Activated T-helper 2 cell treated with anti-CD3 and anti-CD28 coated beads, Interferon-gamma antibody, Interleukin-2, Interleukin-4, amounts not matched to agents 10 μg/mL and 5 μg/mL and 100 μg/mL, durations not matched to agents 14 hours and 24 hours and 36 hours (primary cell): ENCODE data around the gene TBX10. TPM values are rescaled to one million over a fixed set of nuclear protein-coding genes. Genes with fewer than 3 reads are reported as not detected.

Source experiments
- DNase-seq: peaks from one replicate; pipeline ENCODE4 v3.0.0; 2021; ENCODE audit warnings: low spot score
- H3K27ac Mint-ChIP-seq: one replicate; pipeline ENCODE4 v1.8.0; 2021; ENCODE audit warnings: mixed read lengths
- H3K27me3 Mint-ChIP-seq: one replicate; pipeline ENCODE4 v1.8.0; 2021; ENCODE audit warnings: low read depth, mixed read lengths
- H3K36me3 Mint-ChIP-seq: one replicate; pipeline ENCODE4 v1.8.0; 2021; ENCODE audit warnings: low read depth, mixed read lengths
- H3K4me1 Mint-ChIP-seq: one replicate; pipeline ENCODE4 v1.8.0; 2021; ENCODE audit warnings: low read depth, mixed read lengths
- H3K4me3 Mint-ChIP-seq: one replicate; pipeline ENCODE4 v1.8.0; 2021; ENCODE audit warnings: low read depth, mild to moderate bottlenecking, moderate library complexity, mixed read lengths
- H3K9me3 Mint-ChIP-seq: one replicate; pipeline ENCODE4 v1.8.0; 2021; ENCODE audit warnings: mixed read lengths
- intact Hi-C: fragments of 100-400 bp; cut with micrococcal nuclease; formaldehyde crosslinking; loops from one replicate; pipeline ENCODE4 v1.15.1; 2023
- total RNA-seq: library from RNA; stranded (reverse); gene quantifications from 2 replicates; pipeline ENCODE4 v1.2.3, GENCODE V29; 2022

The TBX10 gene
- total RNA-seq, 1 donor from 2014 or later = not detected

DNA sequence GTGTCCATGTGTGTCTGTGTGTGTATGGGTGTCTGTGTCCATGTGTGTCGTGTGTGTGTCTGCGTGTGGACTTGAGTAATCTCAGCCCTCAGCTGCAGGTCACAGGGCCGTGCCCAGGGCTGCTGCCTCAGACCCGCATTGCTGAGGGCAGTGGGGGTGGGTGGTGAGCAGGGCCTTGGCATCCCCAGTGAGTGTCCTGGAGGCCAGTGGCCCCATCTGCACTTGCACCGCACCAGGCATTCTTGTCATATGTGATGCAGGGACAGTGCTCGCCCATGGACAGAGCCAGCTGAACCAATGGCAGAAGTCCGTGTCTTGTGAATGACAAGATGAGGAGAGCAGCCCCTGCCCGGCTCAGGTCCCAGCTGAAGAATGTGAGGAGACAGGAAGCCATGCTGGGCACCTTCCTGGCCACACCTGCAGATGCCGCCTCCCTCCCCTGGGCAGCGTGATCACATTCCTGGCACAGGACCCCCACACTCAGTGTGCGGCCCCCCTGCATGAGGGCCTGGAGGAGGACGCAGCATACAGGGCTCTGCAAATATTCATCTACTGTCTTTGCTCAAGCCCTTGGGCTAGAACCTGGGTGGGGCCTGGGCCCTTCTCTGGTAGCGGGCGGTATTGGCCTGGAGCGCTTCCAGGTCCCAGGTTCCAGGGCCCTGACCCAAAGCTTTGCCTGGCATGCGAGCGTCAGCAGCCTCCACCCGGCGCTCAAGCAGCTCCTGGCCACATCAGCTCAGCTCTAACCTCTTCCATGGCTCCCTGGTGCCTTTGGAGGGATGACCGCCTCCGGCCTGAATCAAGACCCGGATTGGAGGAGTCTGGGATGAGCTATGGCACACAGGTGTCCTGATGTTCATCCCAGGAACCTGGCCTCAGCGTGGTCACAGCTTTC lies 31.0 kb upstream of the TBX10 start:
- no peaks in the 10 kb centered on the region for H3K4me1 Mint-ChIP-seq
- H3K4me3 Mint-ChIP-seq = no peak overlapping the region
- intact Hi-C loops = no loop called here
- H3K36me3 Mint-ChIP-seq = no peaks in the 10 kb centered on the region
- no peaks in the 10 kb centered on the region for H3K27me3 Mint-ChIP-seq
- no peak for DNase-seq
- H3K27ac Mint-ChIP-seq = no peak overlapping the region
- H3K9me3 Mint-ChIP-seq = no peaks in the 10 kb centered on the region

- intact Hi-C loops = no loop called here
- Mint-ChIP-seq H3K9me3 (no peaks in the 10 kb centered on the region), H3K27ac (no peak overlapping the region), H3K27me3 (no peaks in the 10 kb centered on the region), H3K36me3 (no peaks in the 10 kb centered on the region), H3K4me1 (no peaks in the 10 kb centered on the region), H3K4me3 (no peak overlapping the region)
- no peak for DNase-seq
These were observed 28.6 kb upstream of the TBX10 start for GRCh38 chr11:67668192-67668551.

DNA sequence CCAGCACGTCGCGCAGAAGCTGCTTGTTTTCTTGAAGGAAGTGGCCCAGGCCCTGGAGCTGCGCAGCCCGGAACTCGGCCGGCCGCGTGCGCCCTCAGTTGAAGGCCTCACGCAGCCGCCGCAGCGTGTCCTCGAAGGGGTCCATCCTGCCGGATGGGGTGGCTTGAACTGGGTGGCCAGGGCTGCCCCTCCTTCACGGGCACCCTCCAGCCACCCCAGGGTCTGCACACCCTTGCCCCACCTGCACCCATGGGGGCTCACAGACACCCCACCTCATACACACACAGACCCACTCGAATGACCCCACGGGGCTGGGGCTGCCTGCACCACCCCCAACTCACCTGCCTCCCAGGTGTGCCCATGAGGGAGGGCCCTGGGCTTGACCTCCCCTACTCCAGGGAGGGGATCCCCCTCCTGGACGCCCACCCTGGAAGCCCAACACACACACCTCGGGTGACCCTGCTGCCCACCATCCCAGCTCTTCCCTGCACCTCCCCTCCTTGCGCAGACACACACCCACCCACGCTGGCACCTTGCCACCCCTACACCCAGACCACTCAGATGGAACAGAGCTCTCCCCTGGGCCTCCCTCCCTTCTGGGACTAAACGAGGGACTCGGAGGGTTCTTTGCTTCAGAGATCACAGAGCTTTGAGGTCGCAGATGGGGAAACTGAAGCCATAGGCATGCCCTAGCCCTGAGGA lies 28.1 kb upstream of the TBX10 start:
- H3K4me1 Mint-ChIP-seq = no peaks in the 10 kb centered on the region
- no peak for DNase-seq
- no peak overlapping the region for H3K4me3 Mint-ChIP-seq
- intact Hi-C loops = no loop called here
- no peaks in the 10 kb centered on the region for H3K27me3 Mint-ChIP-seq
- H3K36me3 Mint-ChIP-seq = no peaks in the 10 kb centered on the region
- H3K9me3 Mint-ChIP-seq = no peaks in the 10 kb centered on the region
- H3K27ac Mint-ChIP-seq = no peak overlapping the region

- H3K27ac Mint-ChIP-seq = no peak overlapping the region
- no peaks in the 10 kb centered on the region for H3K9me3 Mint-ChIP-seq
- no peak overlapping the region for H3K4me3 Mint-ChIP-seq
- no peaks in the 10 kb centered on the region for H3K4me1 Mint-ChIP-seq
- no peaks in the 10 kb centered on the region for H3K36me3 Mint-ChIP-seq
- no peaks in the 10 kb centered on the region for H3K27me3 Mint-ChIP-seq
- intact Hi-C loops = no loop called here
- DNase-seq = no peak
These were observed 27.3 kb upstream of the TBX10 start for GRCh38 chr11:67666676-67667489.

DNA sequence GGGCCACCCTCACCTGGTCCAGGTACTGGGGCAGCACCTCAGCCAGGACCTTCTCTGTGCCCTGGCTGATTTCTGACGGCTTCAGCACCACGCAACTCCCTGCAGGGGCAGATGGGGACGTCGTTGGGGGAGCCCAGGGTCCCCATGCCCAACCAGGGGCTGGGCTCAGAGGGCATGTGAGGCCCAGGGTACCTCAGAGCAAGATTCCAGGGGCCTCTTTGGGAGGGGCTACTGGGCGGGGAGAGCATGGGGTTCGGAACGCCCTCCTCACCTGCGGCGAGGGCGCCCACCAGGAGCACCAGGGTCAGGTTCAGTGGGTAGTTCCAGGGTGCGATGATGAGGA lies 26.7 kb upstream of the TBX10 start:
- Mint-ChIP-seq H3K9me3 (no peaks in the 10 kb centered on the region), H3K4me3 (no peak overlapping the region), H3K4me1 (no peaks in the 10 kb centered on the region), H3K27ac (no peak overlapping the region), H3K27me3 (no peaks in the 10 kb centered on the region), H3K36me3 (no peaks in the 10 kb centered on the region)
- intact Hi-C loops = no loop called here
- no peak for DNase-seq

GRCh38 chr11:67665541-67666302 lies 26.2 kb upstream of the TBX10 start:
- H3K27ac Mint-ChIP-seq = no peak overlapping the region
- H3K4me1 Mint-ChIP-seq = no peaks in the 10 kb centered on the region
- intact Hi-C loops = no loop called here
- H3K36me3 Mint-ChIP-seq = no peaks in the 10 kb centered on the region
- no peaks in the 10 kb centered on the region for H3K27me3 Mint-ChIP-seq
- H3K4me3 Mint-ChIP-seq = no peak overlapping the region
- H3K9me3 Mint-ChIP-seq = no peaks in the 10 kb centered on the region
- DNase-seq = no peak

GRCh38 chr11:67664696-67665540 lies 25.4 kb upstream of the TBX10 start:
- H3K4me1 Mint-ChIP-seq = no peaks in the 10 kb centered on the region
- H3K36me3 Mint-ChIP-seq = no peaks in the 10 kb centered on the region
- no peak overlapping the region for H3K27ac Mint-ChIP-seq
- H3K27me3 Mint-ChIP-seq = no peaks in the 10 kb centered on the region
- intact Hi-C loops = no loop called here
- no peak overlapping the region for H3K4me3 Mint-ChIP-seq
- no peaks in the 10 kb centered on the region for H3K9me3 Mint-ChIP-seq
- no peak for DNase-seq

- Mint-ChIP-seq H3K4me3 (no peak overlapping the region), H3K36me3 (no peaks in the 10 kb centered on the region), H3K4me1 (no peaks in the 10 kb centered on the region), H3K9me3 (no peaks in the 10 kb centered on the region), H3K27me3 (no peaks in the 10 kb centered on the region), H3K27ac (no peak overlapping the region)
- DNase-seq = no peak
- intact Hi-C loops = no loop called here
These were observed 24.6 kb upstream of the TBX10 start for GRCh38 chr11:67664213-67664585.

- no peaks in the 10 kb centered on the region for H3K36me3 Mint-ChIP-seq
- intact Hi-C loops = no loop called here
These were observed 24.1 kb upstream of the TBX10 start for GRCh38 chr11:67663532-67664212.

DNA sequence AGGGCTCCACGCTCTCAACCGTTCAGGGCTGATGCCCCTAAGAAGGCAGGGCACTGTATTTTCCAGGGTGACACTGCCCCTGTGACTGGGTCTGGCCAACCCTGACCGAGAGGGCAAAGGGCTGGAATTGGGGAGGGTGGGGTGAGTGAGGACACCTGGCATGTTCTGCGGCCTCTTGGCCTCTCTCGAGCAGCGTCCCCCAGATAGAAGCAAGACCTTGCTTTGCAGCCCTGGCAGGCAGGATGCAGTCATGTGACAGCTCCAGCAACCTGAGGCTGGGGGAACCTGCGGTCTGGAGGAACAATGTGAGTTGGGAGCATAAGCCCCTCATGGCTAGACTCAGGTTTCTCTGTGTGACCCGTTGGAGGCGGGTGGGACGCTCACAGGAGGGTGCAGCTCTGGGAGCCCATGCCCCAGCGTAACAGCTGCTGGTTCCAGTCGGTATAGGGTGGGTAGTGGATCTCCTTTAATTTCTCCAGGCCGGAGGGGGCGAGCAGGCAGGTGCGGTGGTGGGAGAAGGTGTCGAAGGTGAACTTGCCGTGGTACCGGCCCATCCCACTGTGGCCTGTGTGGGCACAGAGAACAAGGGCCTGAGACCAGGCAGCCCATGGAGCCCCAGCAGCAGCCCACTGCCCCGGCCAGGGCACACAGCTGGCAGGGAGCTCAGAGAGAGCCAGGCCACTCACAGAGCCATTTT lies 23.4 kb upstream of the TBX10 start:
- intact Hi-C loops = no loop called here
- DNase-seq = no peak
- no peaks in the 10 kb centered on the region for H3K9me3 Mint-ChIP-seq
- H3K27ac Mint-ChIP-seq = no peak overlapping the region
- peaks cover 2% of the 10 kb centered on the region for H3K4me1 Mint-ChIP-seq
- no peak overlapping the region for H3K4me3 Mint-ChIP-seq
- no peaks in the 10 kb centered on the region for H3K27me3 Mint-ChIP-seq
- no peaks in the 10 kb centered on the region for H3K36me3 Mint-ChIP-seq

More at GRCh38 chr11:67663532-67664212, 24.1 kb upstream of the TBX10 start:
- H3K9me3 Mint-ChIP-seq = no peaks in the 10 kb centered on the region
- H3K27me3 Mint-ChIP-seq = no peaks in the 10 kb centered on the region
- peaks cover 2% of the 10 kb centered on the region for H3K4me1 Mint-ChIP-seq
- H3K27ac Mint-ChIP-seq = no peak overlapping the region
- DNase-seq = no peak
- H3K4me3 Mint-ChIP-seq = no peak overlapping the region

- Mint-ChIP-seq H3K4me3 (no peak overlapping the region), H3K27ac (no peak overlapping the region), H3K9me3 (no peaks in the 10 kb centered on the region), H3K36me3 (no peaks in the 10 kb centered on the region), H3K27me3 (no peaks in the 10 kb centered on the region), H3K4me1 (peaks cover 2% of the 10 kb centered on the region)
- no peak for DNase-seq
- intact Hi-C loops = no loop called here
These were observed 22.7 kb upstream of the TBX10 start for GRCh38 chr11:67662142-67662834.
